Measurements from ENCODE around the gene CIZ1. TPM values are rescaled to one million over a fixed set of nuclear protein-coding genes. Genes with fewer than 3 reads are reported as not detected.

Gene CIZ1
- total RNA-seq, 1 experiment from 2014 or later, result 62.7 TPM

- peak overlapping the region; percentile 89 for H3K4me2 ChIP-seq (ENCODE audit: low read depth, low read length, poor library complexity, severe bottlenecking)
- peak overlapping the region; percentile 97 for H3K9ac ChIP-seq (ENCODE audit: low read length)
- H3K4me1 ChIP-seq (ENCODE audit: low read length), result peaks cover 24% of the 10 kb centered on the region
- peak; percentile 49 for DNase-seq
- H3K36me3 ChIP-seq (ENCODE audit: insufficient read depth, low read length), result no peaks in the 10 kb centered on the region
- H2AFZ ChIP-seq (ENCODE audit: low read length), result no peak overlapping the region
- H4K20me1 ChIP-seq (ENCODE audit: insufficient read depth, low read depth, low read length), result no peaks in the 10 kb centered on the region; the same call in 1 of the 2 replicates
- peaks cover 31% of the 10 kb centered on the region for H3K79me2 ChIP-seq (ENCODE audit: low read length)
- peak overlapping the region; percentile 94 for H3K4me3 ChIP-seq (ENCODE audit: low read length)
- no peaks in the 10 kb centered on the region for H3K9me3 ChIP-seq (ENCODE audit: low read length)
- H3K9me2 ChIP-seq (replicated peaks; ENCODE audit: insufficient read depth, low read length), result no peaks in the 10 kb centered on the region
- H3K27ac ChIP-seq (ENCODE audit: low read length), result peak overlapping the region; percentile 49
- H3K27me3 ChIP-seq (ENCODE audit: low read length), result no peaks in the 10 kb centered on the region
Observed at GRCh38 chr9:128125580-128126354, 65.6 kb downstream of the CIZ1 start.

- peak overlapping the region; percentile 94 for H3K4me3 ChIP-seq (ENCODE audit: low read length)
- peaks cover 31% of the 10 kb centered on the region for H3K79me2 ChIP-seq (ENCODE audit: low read length)
- H3K27me3 ChIP-seq (ENCODE audit: low read length), result no peaks in the 10 kb centered on the region
- no peak overlapping the region for H2AFZ ChIP-seq (ENCODE audit: low read length)
- no peaks in the 10 kb centered on the region for H3K9me2 ChIP-seq (replicated peaks; ENCODE audit: insufficient read depth, low read length)
- peak; percentile 70 for DNase-seq
- no peaks in the 10 kb centered on the region; the same call in 1 of the 2 replicates for H4K20me1 ChIP-seq (ENCODE audit: insufficient read depth, low read depth, low read length)
- no peak overlapping the region for H3K27ac ChIP-seq (ENCODE audit: low read length)
- H3K4me2 ChIP-seq (ENCODE audit: low read depth, low read length, poor library complexity, severe bottlenecking), result peak overlapping the region; percentile 89
- H3K36me3 ChIP-seq (ENCODE audit: insufficient read depth, low read length), result no peaks in the 10 kb centered on the region
- H3K4me1 ChIP-seq (ENCODE audit: low read length), result peaks cover 24% of the 10 kb centered on the region
- H3K9ac ChIP-seq (ENCODE audit: low read length), result peak overlapping the region; percentile 97; the same call in 1 of the 2 replicates
- no peaks in the 10 kb centered on the region for H3K9me3 ChIP-seq (ENCODE audit: low read length)
Observed at GRCh38 chr9:128124873-128125579, 66.3 kb downstream of the CIZ1 start.

- DNase-seq, result no peak
- no peak overlapping the region for H3K4me2 ChIP-seq (ENCODE audit: low read depth, low read length, poor library complexity, severe bottlenecking)
- no peak overlapping the region for H3K9ac ChIP-seq (ENCODE audit: low read length)
- no peaks in the 10 kb centered on the region for H3K9me2 ChIP-seq (replicated peaks; ENCODE audit: insufficient read depth, low read length)
- H2AFZ ChIP-seq (ENCODE audit: low read length), result no peak overlapping the region
- H4K20me1 ChIP-seq (ENCODE audit: insufficient read depth, low read depth, low read length), result no peaks in the 10 kb centered on the region; the same call in 1 of the 2 replicates
- peaks cover 24% of the 10 kb centered on the region for H3K4me1 ChIP-seq (ENCODE audit: low read length)
- H3K9me3 ChIP-seq (ENCODE audit: low read length), result no peaks in the 10 kb centered on the region
- H3K4me3 ChIP-seq (ENCODE audit: low read length), result no peak overlapping the region
- no peaks in the 10 kb centered on the region for H3K36me3 ChIP-seq (ENCODE audit: insufficient read depth, low read length)
- H3K27ac ChIP-seq (ENCODE audit: low read length), result no peak overlapping the region
- no peaks in the 10 kb centered on the region for H3K27me3 ChIP-seq (ENCODE audit: low read length)
- peaks cover 31% of the 10 kb centered on the region for H3K79me2 ChIP-seq (ENCODE audit: low read length)
Observed at GRCh38 chr9:128124451-128124850, 66.9 kb downstream of the CIZ1 start.

GRCh38 chr9:128123451-128124080 lies 67.8 kb downstream of the CIZ1 start:
- no peak overlapping the region for H3K9ac ChIP-seq (ENCODE audit: low read length)

GRCh38 chr9:128122809-128123175 lies 68.6 kb downstream of the CIZ1 start:
- no peak for DNase-seq

More at GRCh38 chr9:128123451-128124080, 67.8 kb downstream of the CIZ1 start:
- DNase-seq, result no peak
- Histone ChIP-seq H3K27me3 (ENCODE audit: low read length) (no peaks in the 10 kb centered on the region), H3K9me2 (replicated peaks; ENCODE audit: insufficient read depth, low read length) (no peaks in the 10 kb centered on the region), H3K4me3 (ENCODE audit: low read length) (no peak overlapping the region), H3K79me2 (ENCODE audit: low read length) (peaks cover 31% of the 10 kb centered on the region), H3K27ac (ENCODE audit: low read length) (no peak overlapping the region), H3K36me3 (ENCODE audit: insufficient read depth, low read length) (no peaks in the 10 kb centered on the region), H2AFZ (ENCODE audit: low read length) (no peak overlapping the region), H3K4me2 (ENCODE audit: low read depth, low read length, poor library complexity, severe bottlenecking) (no peak overlapping the region), H3K9me3 (ENCODE audit: low read length) (no peaks in the 10 kb centered on the region), H3K4me1 (ENCODE audit: low read length) (peaks cover 17% of the 10 kb centered on the region), H4K20me1 (ENCODE audit: insufficient read depth, low read depth, low read length) (no peaks in the 10 kb centered on the region; the same call in 1 of the 2 replicates)

DNA sequence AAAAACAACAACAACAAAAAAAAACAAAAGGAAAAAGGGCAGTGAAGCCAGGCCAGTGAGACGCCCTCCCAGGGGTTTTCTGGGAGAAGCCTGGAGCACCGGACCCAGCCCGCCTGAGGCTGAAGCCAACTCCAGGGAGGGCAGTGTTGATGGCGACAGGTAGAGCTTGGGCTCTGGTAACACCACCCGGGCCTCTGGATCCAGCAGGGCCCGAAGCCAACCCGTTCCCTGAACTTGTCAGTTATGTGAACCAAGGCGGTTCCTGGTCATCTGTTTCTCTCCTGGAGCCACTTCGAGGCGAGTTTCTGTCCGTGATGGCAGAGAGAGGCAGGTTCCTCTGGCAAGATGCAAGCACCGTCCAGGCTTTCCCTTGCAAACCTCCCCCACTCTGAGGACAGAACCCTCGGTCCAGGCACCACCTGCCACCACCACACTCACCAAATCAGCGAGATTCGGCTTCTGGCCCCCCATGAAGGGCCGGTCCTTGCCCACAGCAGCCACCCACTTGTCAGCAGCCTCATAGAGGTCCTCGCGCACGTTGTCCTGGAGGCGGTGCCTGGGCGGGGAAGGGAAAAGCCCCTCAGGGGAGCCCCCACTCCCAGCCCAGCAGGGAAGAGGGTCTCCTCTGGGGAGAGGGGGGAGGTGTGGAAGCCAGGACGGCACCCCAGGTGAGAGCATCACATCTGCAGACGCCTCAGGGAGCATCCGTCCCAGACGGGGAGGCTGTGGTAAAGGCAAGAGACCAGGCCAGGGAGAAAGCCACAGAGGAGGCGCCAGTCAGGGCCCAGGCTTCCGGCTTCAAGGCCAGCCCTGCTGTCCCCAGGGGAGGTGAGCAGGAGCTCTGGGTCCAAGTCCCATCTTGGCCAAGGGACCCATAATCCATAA lies 69.2 kb downstream of the CIZ1 start:
- no peaks in the 10 kb centered on the region for H3K9me2 ChIP-seq (replicated peaks; ENCODE audit: insufficient read depth, low read length)
- H3K27ac ChIP-seq (ENCODE audit: low read length), result no peak overlapping the region
- no peaks in the 10 kb centered on the region; the same call in 1 of the 2 replicates for H4K20me1 ChIP-seq (ENCODE audit: insufficient read depth, low read depth, low read length)
- H3K4me1 ChIP-seq (ENCODE audit: low read length), result peaks cover 18% of the 10 kb centered on the region
- peaks cover 28% of the 10 kb centered on the region for H3K79me2 ChIP-seq (ENCODE audit: low read length)
- no peaks in the 10 kb centered on the region for H3K9me3 ChIP-seq (ENCODE audit: low read length)
- no peak overlapping the region for H3K4me3 ChIP-seq (ENCODE audit: low read length)
- no peaks in the 10 kb centered on the region for H3K27me3 ChIP-seq (ENCODE audit: low read length)
- DNase-seq, result no peak
- H3K36me3 ChIP-seq (ENCODE audit: insufficient read depth, low read length), result no peaks in the 10 kb centered on the region
- H3K4me2 ChIP-seq (ENCODE audit: low read depth, low read length, poor library complexity, severe bottlenecking), result no peak overlapping the region
- H3K9ac ChIP-seq (ENCODE audit: low read length), result no peak overlapping the region
- no peak overlapping the region for H2AFZ ChIP-seq (ENCODE audit: low read length)

More at GRCh38 chr9:128122809-128123175, 68.6 kb downstream of the CIZ1 start:
- no peaks in the 10 kb centered on the region for H3K9me2 ChIP-seq (replicated peaks; ENCODE audit: insufficient read depth, low read length)
- no peak overlapping the region for H3K9ac ChIP-seq (ENCODE audit: low read length)
- H3K36me3 ChIP-seq (ENCODE audit: insufficient read depth, low read length), result no peaks in the 10 kb centered on the region
- no peaks in the 10 kb centered on the region; the same call in 1 of the 2 replicates for H4K20me1 ChIP-seq (ENCODE audit: insufficient read depth, low read depth, low read length)
- H3K27ac ChIP-seq (ENCODE audit: low read length), result no peak overlapping the region
- H3K4me1 ChIP-seq (ENCODE audit: low read length), result peaks cover 17% of the 10 kb centered on the region
- H3K9me3 ChIP-seq (ENCODE audit: low read length), result no peaks in the 10 kb centered on the region
- H3K27me3 ChIP-seq (ENCODE audit: low read length), result no peaks in the 10 kb centered on the region
- H3K4me3 ChIP-seq (ENCODE audit: low read length), result no peak overlapping the region
- H3K79me2 ChIP-seq (ENCODE audit: low read length), result peaks cover 31% of the 10 kb centered on the region
- no peak overlapping the region for H3K4me2 ChIP-seq (ENCODE audit: low read depth, low read length, poor library complexity, severe bottlenecking)
- H2AFZ ChIP-seq (ENCODE audit: low read length), result no peak overlapping the region

DNA sequence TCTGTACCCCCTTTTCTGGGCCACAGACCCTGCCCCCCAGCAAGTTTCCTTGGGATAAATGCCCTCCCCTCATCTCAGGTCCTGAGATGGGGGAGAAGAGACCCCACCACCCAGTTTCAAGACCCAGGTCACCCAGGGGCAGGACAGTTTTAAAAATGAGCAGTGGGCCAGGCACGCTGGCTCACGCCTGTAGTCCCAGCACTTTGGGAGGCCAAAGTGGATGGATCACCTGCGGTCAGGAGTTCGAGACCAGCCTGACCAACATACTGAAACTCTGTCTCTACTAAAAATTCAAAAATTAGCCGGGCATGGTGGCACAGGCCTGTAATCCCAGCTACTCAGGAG lies 69.9 kb downstream of the CIZ1 start:
- DNase-seq, result no peak
- H3K27ac ChIP-seq (ENCODE audit: low read length), result no peak overlapping the region
- no peak overlapping the region for H3K9ac ChIP-seq (ENCODE audit: low read length)
- H3K27me3 ChIP-seq (ENCODE audit: low read length), result no peaks in the 10 kb centered on the region
- peaks cover 20% of the 10 kb centered on the region for H3K79me2 ChIP-seq (ENCODE audit: low read length)
- no peak overlapping the region for H3K4me2 ChIP-seq (ENCODE audit: low read depth, low read length, poor library complexity, severe bottlenecking)
- peaks cover 2% of the 10 kb centered on the region; the same call in 1 of the 2 replicates for H3K36me3 ChIP-seq (ENCODE audit: insufficient read depth, low read length)
- no peaks in the 10 kb centered on the region for H3K9me3 ChIP-seq (ENCODE audit: low read length)
- peaks cover 17% of the 10 kb centered on the region for H3K4me1 ChIP-seq (ENCODE audit: low read length)
- no peak overlapping the region for H3K4me3 ChIP-seq (ENCODE audit: low read length)
- H4K20me1 ChIP-seq (ENCODE audit: insufficient read depth, low read depth, low read length), result no peaks in the 10 kb centered on the region; the same call in 1 of the 2 replicates
- no peak overlapping the region for H2AFZ ChIP-seq (ENCODE audit: low read length)
- H3K9me2 ChIP-seq (replicated peaks; ENCODE audit: insufficient read depth, low read length), result no peaks in the 10 kb centered on the region
